ENCODE results near the gene DCUN1D5.

GRCh38 chr11:103070142-103070541 is 21.8 kb downstream of the DCUN1D5 start:
- TF ChIP-seq CTCF (IDR thresholded peaks at IDR 0.05; ENCODE audit: insufficient read depth, low read length), result no peak
- TF ChIP-seq, protein P1, sequence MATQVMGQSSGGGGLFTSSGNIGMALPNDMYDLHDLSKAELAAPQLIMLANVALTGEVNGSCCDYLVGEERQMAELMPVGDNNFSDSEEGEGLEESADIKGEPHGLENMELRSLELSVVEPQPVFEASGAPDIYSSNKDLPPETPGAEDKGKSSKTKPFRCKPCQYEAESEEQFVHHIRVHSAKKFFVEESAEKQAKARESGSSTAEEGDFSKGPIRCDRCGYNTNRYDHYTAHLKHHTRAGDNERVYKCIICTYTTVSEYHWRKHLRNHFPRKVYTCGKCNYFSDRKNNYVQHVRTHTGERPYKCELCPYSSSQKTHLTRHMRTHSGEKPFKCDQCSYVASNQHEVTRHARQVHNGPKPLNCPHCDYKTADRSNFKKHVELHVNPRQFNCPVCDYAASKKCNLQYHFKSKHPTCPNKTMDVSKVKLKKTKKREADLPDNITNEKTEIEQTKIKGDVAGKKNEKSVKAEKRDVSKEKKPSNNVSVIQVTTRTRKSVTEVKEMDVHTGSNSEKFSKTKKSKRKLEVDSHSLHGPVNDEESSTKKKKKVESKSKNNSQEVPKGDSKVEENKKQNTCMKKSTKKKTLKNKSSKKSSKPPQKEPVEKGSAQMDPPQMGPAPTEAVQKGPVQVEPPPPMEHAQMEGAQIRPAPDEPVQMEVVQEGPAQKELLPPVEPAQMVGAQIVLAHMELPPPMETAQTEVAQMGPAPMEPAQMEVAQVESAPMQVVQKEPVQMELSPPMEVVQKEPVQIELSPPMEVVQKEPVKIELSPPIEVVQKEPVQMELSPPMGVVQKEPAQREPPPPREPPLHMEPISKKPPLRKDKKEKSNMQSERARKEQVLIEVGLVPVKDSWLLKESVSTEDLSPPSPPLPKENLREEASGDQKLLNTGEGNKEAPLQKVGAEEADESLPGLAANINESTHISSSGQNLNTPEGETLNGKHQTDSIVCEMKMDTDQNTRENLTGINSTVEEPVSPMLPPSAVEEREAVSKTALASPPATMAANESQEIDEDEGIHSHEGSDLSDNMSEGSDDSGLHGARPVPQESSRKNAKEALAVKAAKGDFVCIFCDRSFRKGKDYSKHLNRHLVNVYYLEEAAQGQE (IDR thresholded peaks at IDR 0.05; ENCODE audit: insufficient replicate concordance, low read depth), result no peak
- TF ChIP-seq POLR2AphosphoS5 (IDR thresholded peaks at IDR 0.05; ENCODE audit: low read depth), result no peak
- no peak for TF ChIP-seq SPI1 (IDR thresholded peaks at IDR 0.05; ENCODE audit: borderline replicate concordance, low read depth)
- TF ChIP-seq GABPA (IDR thresholded peaks at IDR 0.05; ENCODE audit: low read depth), result no peak
